ENCODE results near the gene SIGLEC11. TPM values are rescaled to one million over a fixed set of nuclear protein-coding genes. Genes with fewer than 3 reads are reported as not detected.
A peak's percentile ranks its signal among the peaks of the same experiment; 100 is the strongest.

SIGLEC11 gene
- total RNA-seq, 1 experiment from 2014 or later, result not detected

- POLR2A ChIA-PET (ENCODE audit: unreplicated experiment), result no interaction called here
- Histone ChIP-seq H3F3A (ENCODE audit: low read length, unreplicated experiment) (no peaks in the 10 kb centered on the region), H3K36me3 (ENCODE audit: low read depth, low read length) (no peaks in the 10 kb centered on the region), H3K79me2 (ENCODE audit: low read length) (no peaks in the 10 kb centered on the region), H4K20me1 (ENCODE audit: low read length) (no peaks in the 10 kb centered on the region), H3K27me3 (ENCODE audit: low read length) (no peaks in the 10 kb centered on the region), H3K9me2 (replicated peaks; ENCODE audit: low read length) (no peaks in the 10 kb centered on the region), H2AFZ (ENCODE audit: low read length) (no peak overlapping the region), H3K9me3 (ENCODE audit: low read length) (no peaks in the 10 kb centered on the region), H3K27ac (ENCODE audit: low read length) (no peak overlapping the region), H3K9ac (ENCODE audit: low read length) (no peak overlapping the region), H3K4me1 (ENCODE audit: insufficient read depth, low read length) (no peaks in the 10 kb centered on the region), H3K4me3 (ENCODE audit: low read length) (no peak overlapping the region), H3K4me2 (ENCODE audit: low read length) (no peak overlapping the region)
- intact Hi-C loops (cut with micrococcal nuclease), result no loop called here
- no peak for TF ChIP-seq CTCF (conservative IDR thresholded peaks at IDR 0.05; ENCODE audit: low read depth, low read length)
- no peak for TF ChIP-seq EZH2phosphoT487 (IDR thresholded peaks at IDR 0.05; ENCODE audit: borderline replicate concordance, low read length)
- no peak for TF ChIP-seq EZH2 (IDR thresholded peaks at IDR 0.05; ENCODE audit: low read length, unreplicated experiment)
- BruUV-seq (replicated peaks), result no TSS peak
- ATAC-seq, result no peak
- no peak for DNase-seq
- CTCF ChIA-PET, result no interaction called here
Observed at GRCh38 chr19:49940482-49940791, 20.5 kb downstream of the SIGLEC11 start.

- H3K27ac ChIP-seq (ENCODE audit: low read length), result no peak overlapping the region
- no peak overlapping the region for H2AFZ ChIP-seq (ENCODE audit: low read length)
- no peaks in the 10 kb centered on the region for H3K9me2 ChIP-seq (replicated peaks; ENCODE audit: low read length)
- ATAC-seq, result peak; percentile 25; the same call in 1 of the 2 replicates
- H3K79me2 ChIP-seq (ENCODE audit: low read length), result no peaks in the 10 kb centered on the region
- ChIA-PET CTCF (interaction anchor here (0.6 kb wide), 1 partner anchor 110 kb away, joined by 5 read pairs; no protein-coding TSS in a partner anchor), POLR2A (ENCODE audit: unreplicated experiment) (no interaction called here)
- TF ChIP-seq EZH2 (IDR thresholded peaks at IDR 0.05; ENCODE audit: low read length, unreplicated experiment) (no peak), EZH2phosphoT487 (IDR thresholded peaks at IDR 0.05; ENCODE audit: borderline replicate concordance, low read length) (no peak), CTCF (conservative IDR thresholded peaks at IDR 0.05; ENCODE audit: low read depth, low read length) (peak; percentile 52; the same call in 1 of the 2 replicates)
- H3K4me3 ChIP-seq (ENCODE audit: low read length), result no peak overlapping the region
- H3K4me1 ChIP-seq (ENCODE audit: insufficient read depth, low read length), result no peaks in the 10 kb centered on the region
- H3K36me3 ChIP-seq (ENCODE audit: low read depth, low read length), result no peaks in the 10 kb centered on the region
- no peaks in the 10 kb centered on the region for H4K20me1 ChIP-seq (ENCODE audit: low read length)
- H3F3A ChIP-seq (ENCODE audit: low read length, unreplicated experiment), result no peaks in the 10 kb centered on the region
- no peak overlapping the region for H3K9ac ChIP-seq (ENCODE audit: low read length)
- peak; percentile 30 for DNase-seq
- H3K27me3 ChIP-seq (ENCODE audit: low read length), result no peaks in the 10 kb centered on the region
- no peaks in the 10 kb centered on the region for H3K9me3 ChIP-seq (ENCODE audit: low read length)
- no TSS peak for BruUV-seq (replicated peaks)
- intact Hi-C loops (cut with micrococcal nuclease), result loop anchor here (5.0 to 10.0 kb wide), 2 partner anchors 42 to 85 kb away; partner anchors contain the start of genes VRK3 and ZNF473
- H3K4me2 ChIP-seq (ENCODE audit: low read length), result no peak overlapping the region
Observed at GRCh38 chr19:49939721-49940481, 21.1 kb downstream of the SIGLEC11 start.

GRCh38 chr19:49938662-49939061 lies 22.3 kb downstream of the SIGLEC11 start:
- no peak for DNase-seq
- H3K4me3 ChIP-seq (ENCODE audit: low read length), result no peak overlapping the region
- no peaks in the 10 kb centered on the region for H3K27me3 ChIP-seq (ENCODE audit: low read length)
- H3K9me3 ChIP-seq (ENCODE audit: low read length), result no peaks in the 10 kb centered on the region
- POLR2A ChIA-PET (ENCODE audit: unreplicated experiment), result no interaction called here
- H3K4me1 ChIP-seq (ENCODE audit: insufficient read depth, low read length), result no peaks in the 10 kb centered on the region
- TF ChIP-seq EZH2 (IDR thresholded peaks at IDR 0.05; ENCODE audit: low read length, unreplicated experiment) (no peak), CTCF (conservative IDR thresholded peaks at IDR 0.05; ENCODE audit: low read depth, low read length) (no peak), EZH2phosphoT487 (IDR thresholded peaks at IDR 0.05; ENCODE audit: borderline replicate concordance, low read length) (no peak)
- intact Hi-C loops (cut with micrococcal nuclease), result loop anchor here (5.0 to 10.0 kb wide), 2 partner anchors 44 to 86 kb away; partner anchors contain the start of genes VRK3 and ZNF473
- no peaks in the 10 kb centered on the region for H3K79me2 ChIP-seq (ENCODE audit: low read length)
- no peak overlapping the region for H3K27ac ChIP-seq (ENCODE audit: low read length)
- H3K9ac ChIP-seq (ENCODE audit: low read length), result no peak overlapping the region
- no peaks in the 10 kb centered on the region for H4K20me1 ChIP-seq (ENCODE audit: low read length)
- no TSS peak for BruUV-seq (replicated peaks)
- CTCF ChIA-PET, result no interaction called here
- no peak overlapping the region for H3K4me2 ChIP-seq (ENCODE audit: low read length)
- H2AFZ ChIP-seq (ENCODE audit: low read length), result no peak overlapping the region
- no peaks in the 10 kb centered on the region for H3F3A ChIP-seq (ENCODE audit: low read length, unreplicated experiment)
- H3K9me2 ChIP-seq (replicated peaks; ENCODE audit: low read length), result no peaks in the 10 kb centered on the region
- ATAC-seq, result no peak
- peaks cover under 1% of the 10 kb centered on the region; the same call in 1 of the 2 replicates for H3K36me3 ChIP-seq (ENCODE audit: low read depth, low read length)

All from PC-3 (cell line).